AG04450 (cell line): ENCODE results near the gene CTPS2. TPM values are rescaled to one million over a fixed set of nuclear protein-coding genes. Genes with fewer than 3 reads are reported as not detected.
"Not testable (repeated sequence)": the region's sequence is repeated elsewhere in the genome, so short reads cannot be mapped to it uniquely, and the experiment has no call there.

Experiments
- CTCF ChIA-PET: fragments of 300-600, 350-600 bp; formaldehyde crosslinking; extraction: SDS; loops from one replicate; lab custom pipeline; 2022; ENCODE audit warnings: antibody characterized with exemption, inconsistent platforms; lab: Charles Lee
- POLR2A ChIA-PET: fragments of 350-600 bp; formaldehyde crosslinking; extraction: SDS; loops from one replicate; lab custom pipeline; 2021; ENCODE audit warnings: antibody characterized with exemption, inconsistent platforms; lab: Yijun Ruan, JAX
- DNase-seq: peaks from one replicate; pipeline ENCODE4 v3.0.0-alpha.2; 2011; ENCODE audit warnings: low read depth, low spot score
- H3K27ac ChIP-seq: one replicate; pipeline ENCODE4 v1.5.1; 2012; ENCODE audit warnings: low read depth, low read length, control low read depth
- H3K27me3 ChIP-seq: one replicate; pipeline ENCODE4 v1.6.0; 2012; ENCODE audit warnings: low read length; ENCODE audit not compliant: control insufficient read depth, insufficient read depth
- H3K4me3 ChIP-seq: 2 replicates; pipeline ENCODE4 v1.5.1; 2011; ENCODE audit warnings: mild to moderate bottlenecking, low read depth, low read length, control low read depth
- H3K9me3 ChIP-seq: 2 replicates; pipeline ENCODE4 v1.5.1; 2012; ENCODE audit warnings: low read length; ENCODE audit not compliant: control insufficient read depth, insufficient read depth
- polyA plus RNA-seq: library from polyadenylated mRNA; depleted of rRNA; stranded (reverse); fragments of >200 nt; gene quantifications from 2 replicates; pipeline ENCODE4 v1.2.3, GENCODE V29; 2011
- TF ChIP-seq, protein P1 (sequence below): IDR thresholded peaks from 2 replicates; pipeline ENCODE4 v1.5.1; 2011; ENCODE audit warnings: low read depth, low read length, control low read depth, inconsistent platforms

The CTPS2 gene
- polyA plus RNA-seq, 1 experiment = 11.7 TPM

DNA sequence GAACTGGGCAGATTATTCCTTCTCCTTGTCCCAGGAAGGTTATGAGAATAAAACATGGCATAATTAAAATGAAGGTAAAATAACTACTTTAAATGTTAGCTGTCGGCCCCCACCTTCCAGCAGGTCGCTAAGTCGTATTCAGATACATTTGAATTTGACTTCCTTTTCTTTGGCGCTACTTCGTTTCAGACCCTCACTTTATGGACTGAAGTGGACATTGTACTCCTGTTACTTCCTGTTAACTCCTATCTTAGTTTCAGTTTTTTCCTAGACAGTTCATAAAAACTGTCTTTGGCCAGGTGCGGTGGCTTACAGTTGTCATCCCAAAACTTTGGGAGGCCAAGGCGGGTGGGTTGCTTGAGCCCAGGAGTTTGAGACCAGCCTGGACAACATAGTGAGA is 12.6 kb upstream of the CTPS2 start:
- Histone ChIP-seq H3K27ac (no peak overlapping the region), H3K27me3 (no peaks in the 10 kb centered on the region), H3K9me3 (no peaks in the 10 kb centered on the region), H3K4me3 (no peak overlapping the region)
- ChIA-PET POLR2A (no interaction called here), CTCF (no interaction called here)
- DNase-seq = no peak
- TF ChIP-seq, protein P1, sequence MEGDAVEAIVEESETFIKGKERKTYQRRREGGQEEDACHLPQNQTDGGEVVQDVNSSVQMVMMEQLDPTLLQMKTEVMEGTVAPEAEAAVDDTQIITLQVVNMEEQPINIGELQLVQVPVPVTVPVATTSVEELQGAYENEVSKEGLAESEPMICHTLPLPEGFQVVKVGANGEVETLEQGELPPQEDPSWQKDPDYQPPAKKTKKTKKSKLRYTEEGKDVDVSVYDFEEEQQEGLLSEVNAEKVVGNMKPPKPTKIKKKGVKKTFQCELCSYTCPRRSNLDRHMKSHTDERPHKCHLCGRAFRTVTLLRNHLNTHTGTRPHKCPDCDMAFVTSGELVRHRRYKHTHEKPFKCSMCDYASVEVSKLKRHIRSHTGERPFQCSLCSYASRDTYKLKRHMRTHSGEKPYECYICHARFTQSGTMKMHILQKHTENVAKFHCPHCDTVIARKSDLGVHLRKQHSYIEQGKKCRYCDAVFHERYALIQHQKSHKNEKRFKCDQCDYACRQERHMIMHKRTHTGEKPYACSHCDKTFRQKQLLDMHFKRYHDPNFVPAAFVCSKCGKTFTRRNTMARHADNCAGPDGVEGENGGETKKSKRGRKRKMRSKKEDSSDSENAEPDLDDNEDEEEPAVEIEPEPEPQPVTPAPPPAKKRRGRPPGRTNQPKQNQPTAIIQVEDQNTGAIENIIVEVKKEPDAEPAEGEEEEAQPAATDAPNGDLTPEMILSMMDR = no peak

DNA sequence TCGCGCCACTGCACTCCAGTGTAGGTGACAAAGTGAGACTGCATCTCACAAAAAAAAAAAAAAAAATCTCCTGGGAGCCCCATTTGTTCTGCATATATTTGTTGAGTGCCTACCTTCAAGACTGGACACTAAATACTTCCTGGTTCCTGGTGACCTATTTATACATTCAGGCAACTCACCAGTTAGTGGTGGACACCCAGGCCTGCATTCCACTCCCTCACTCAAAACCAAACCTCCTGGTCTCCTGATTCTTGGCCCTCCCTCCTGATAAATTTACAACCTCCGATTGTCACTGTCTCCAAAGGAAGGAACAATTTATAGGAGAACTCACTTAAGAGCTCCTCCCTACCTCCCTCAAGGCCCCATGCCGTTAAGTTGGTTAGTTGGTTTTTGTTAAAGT is 10.0 kb upstream of the CTPS2 start:
- TF ChIP-seq, protein P1 = no peak
- H3K27me3 ChIP-seq = no peaks in the 10 kb centered on the region
- no peaks in the 10 kb centered on the region for H3K9me3 ChIP-seq
- POLR2A ChIA-PET = no interaction called here
- CTCF ChIA-PET = no interaction called here
- no peak overlapping the region for H3K4me3 ChIP-seq
- no peak for DNase-seq
- H3K27ac ChIP-seq = no peak overlapping the region

DNA sequence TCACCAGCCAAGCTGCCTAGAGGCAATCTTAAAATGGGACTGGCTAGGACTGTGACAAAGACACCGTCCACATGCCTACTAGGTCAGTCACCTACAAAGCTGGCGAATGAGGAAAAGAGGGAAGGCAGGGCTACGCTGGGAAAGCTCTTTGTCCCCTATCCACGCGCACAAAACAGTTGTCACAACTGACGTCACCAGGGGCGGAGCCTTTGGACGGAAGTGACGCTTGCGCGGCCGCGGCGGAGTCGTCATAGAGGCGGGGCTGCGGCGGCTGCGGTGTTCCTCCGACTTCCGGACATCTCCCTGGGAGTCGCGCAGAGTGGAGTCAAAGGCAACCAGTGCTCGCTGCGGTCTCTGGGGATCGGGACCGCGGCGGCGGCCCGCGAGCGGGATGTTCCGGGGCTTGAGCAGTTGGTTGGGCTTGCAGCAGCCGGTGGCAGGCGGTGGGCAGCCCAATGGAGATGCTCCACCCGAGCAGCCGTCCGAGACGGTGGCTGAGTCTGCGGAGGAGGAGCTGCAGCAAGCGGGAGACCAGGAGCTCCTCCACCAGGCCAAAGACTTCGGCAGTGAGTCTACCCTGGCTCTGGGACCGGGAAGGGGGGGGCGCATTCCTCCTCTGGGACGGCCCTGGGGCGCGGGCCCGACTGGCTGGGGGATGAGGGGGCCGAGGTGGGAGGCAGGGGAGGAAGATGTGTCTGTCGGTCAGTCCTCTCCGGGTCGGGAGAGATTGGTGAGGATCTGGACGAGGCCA is 7.0 kb upstream of the CTPS2 start, which contains the start of gene SYAP1:
Gene SYAP1, plus strand, starts transcription at position 279 of the 751 bp plus-strand sequence. Its CDS starts 113 bp downstream, at position 392.
- Histone ChIP-seq H3K4me3 (peak within 1 kb of the TSS; percentile 74), H3K27ac (peak within 1 kb of the TSS; percentile 99), H3K27me3 (no peaks in the 10 kb centered on the region), H3K9me3 (no peaks in the 10 kb centered on the region)
- peak; percentile 90 for DNase-seq
- POLR2A ChIA-PET = interaction anchor here (0.7 to 1.7 kb wide), 3 partner anchors 24 to 865 kb away, joined by 3 to 8 read pairs (median 3); partner anchors contain the start of gene AP1S2
- CTCF ChIA-PET = interaction anchor here (0.6 kb wide), 1 partner anchor 24 kb away, joined by 3 read pairs; no protein-coding TSS in a partner anchor
- TF ChIP-seq, protein P1 = no peak

DNA sequence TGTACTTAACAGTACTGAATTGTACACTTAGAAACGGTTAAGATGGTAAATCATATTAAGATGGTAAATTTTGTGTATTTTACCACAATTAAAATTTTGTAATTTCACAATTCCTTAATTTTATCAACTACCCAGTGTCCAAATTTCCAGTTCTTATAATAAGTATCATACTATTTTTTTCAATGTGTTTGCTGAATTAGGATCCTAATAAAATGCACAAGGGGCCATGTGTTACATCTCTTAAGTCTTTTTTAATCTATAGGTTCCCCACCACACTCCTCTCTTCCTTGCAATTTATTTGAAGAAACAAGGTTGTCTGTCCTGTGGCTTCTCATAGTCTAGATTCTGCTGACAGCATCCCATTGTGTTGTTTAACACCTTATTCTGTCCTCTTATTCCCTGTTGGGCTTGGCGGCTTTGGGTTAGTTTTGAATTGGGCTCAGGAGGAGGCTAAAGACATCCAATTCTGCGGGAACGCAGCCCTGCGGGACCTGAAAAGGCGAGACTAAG is 6.4 kb upstream of the CTPS2 start:
- TF ChIP-seq, protein P1 = no peak
- H3K4me3 ChIP-seq = peak overlapping the region; percentile 59
- peak overlapping the region; percentile 99 for H3K27ac ChIP-seq
- CTCF ChIA-PET = no interaction called here
- H3K27me3 ChIP-seq = no peaks in the 10 kb centered on the region
- POLR2A ChIA-PET = interaction anchor here (0.6 to 1.7 kb wide), 3 partner anchors 25 to 864 kb away, joined by 3 to 8 read pairs (median 3); partner anchors contain the start of gene AP1S2
- H3K9me3 ChIP-seq = no peaks in the 10 kb centered on the region
- no peak for DNase-seq

DNA sequence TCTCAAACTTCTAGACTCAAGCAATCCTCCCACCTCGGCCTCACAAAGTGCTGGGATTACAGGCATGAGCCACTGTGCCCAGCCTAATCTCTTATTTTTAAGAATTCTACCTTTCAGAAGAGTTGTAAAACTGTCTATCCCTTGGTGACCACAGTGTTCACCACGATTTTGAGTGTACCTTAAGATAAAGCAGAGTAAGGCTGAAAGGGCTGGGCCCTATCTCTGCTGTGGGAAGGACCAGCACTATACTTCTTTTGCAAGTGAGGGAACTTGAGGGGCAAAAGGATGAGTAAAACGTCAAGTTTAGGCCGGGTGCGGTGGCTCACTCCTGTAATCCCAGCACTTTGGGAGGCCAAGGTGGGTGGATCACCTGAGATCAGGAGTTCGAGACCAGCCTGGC is 4.0 kb upstream of the CTPS2 start:
- H3K4me3 ChIP-seq, H3K27me3 ChIP-seq, H3K9me3 ChIP-seq, POLR2A ChIA-PET, CTCF ChIA-PET, H3K27ac ChIP-seq, DNase-seq: not testable (repeated sequence)

DNA sequence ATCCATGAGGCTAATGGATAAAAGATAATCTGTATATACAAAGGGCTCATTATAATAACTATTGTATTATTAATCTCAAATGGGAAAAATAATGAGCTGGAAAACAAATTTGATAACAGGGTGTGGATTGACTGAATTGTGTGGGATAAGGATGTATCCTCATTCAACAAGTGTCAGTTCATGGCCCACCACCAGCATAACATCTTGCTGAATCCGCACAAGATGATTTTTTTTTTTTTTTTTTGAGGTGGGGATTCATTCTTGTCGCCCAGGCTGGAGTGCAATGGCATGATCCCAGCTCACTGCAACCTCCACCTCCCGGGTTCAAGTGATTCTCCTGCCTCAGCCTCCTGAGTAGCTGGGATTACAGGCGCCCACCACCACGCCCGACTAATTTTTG is 3.2 kb upstream of the CTPS2 start:
- DNase-seq, H3K27me3 ChIP-seq, H3K4me3 ChIP-seq, CTCF ChIA-PET, H3K27ac ChIP-seq, POLR2A ChIA-PET, H3K9me3 ChIP-seq: not testable (repeated sequence)
